ENCODE results near the gene PLA2G6. TPM values are rescaled to one million over a fixed set of nuclear protein-coding genes. Genes with fewer than 3 reads are reported as not detected.

Gene PLA2G6
- total RNA-seq, 1 experiment from 2014 or later, result 24.1 TPM

DNA sequence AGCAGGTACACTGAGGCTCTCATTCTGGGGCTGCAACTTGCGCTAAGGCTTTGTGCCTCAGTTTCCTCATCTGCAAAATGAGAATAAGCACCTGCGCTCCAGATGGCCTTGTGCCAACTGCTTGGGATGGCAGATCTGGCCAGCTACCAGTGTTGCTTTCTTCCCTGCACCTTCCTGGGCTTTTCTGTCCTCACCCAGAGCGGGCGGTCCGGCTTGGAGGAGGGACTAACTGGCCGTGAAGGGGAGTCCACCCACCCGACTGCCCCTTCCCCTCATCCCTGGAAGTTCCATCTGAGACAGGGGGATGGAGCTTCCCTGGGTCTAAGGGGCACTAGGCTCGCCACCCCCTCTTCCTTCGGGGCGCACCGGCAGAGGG lies 101.2 kb downstream of the PLA2G6 start:
- no peak overlapping the region for H3K27ac Mint-ChIP-seq
- TF ChIP-seq, protein P1, sequence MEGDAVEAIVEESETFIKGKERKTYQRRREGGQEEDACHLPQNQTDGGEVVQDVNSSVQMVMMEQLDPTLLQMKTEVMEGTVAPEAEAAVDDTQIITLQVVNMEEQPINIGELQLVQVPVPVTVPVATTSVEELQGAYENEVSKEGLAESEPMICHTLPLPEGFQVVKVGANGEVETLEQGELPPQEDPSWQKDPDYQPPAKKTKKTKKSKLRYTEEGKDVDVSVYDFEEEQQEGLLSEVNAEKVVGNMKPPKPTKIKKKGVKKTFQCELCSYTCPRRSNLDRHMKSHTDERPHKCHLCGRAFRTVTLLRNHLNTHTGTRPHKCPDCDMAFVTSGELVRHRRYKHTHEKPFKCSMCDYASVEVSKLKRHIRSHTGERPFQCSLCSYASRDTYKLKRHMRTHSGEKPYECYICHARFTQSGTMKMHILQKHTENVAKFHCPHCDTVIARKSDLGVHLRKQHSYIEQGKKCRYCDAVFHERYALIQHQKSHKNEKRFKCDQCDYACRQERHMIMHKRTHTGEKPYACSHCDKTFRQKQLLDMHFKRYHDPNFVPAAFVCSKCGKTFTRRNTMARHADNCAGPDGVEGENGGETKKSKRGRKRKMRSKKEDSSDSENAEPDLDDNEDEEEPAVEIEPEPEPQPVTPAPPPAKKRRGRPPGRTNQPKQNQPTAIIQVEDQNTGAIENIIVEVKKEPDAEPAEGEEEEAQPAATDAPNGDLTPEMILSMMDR (conservative IDR thresholded peaks at IDR 0.05), result no peak
- Histone ChIP-seq H3K18ac (ENCODE audit: insufficient read length, low read depth, low read length) (no peak overlapping the region), H4K8ac (replicated peaks; ENCODE audit: insufficient read length, low read depth, low read length) (no peak overlapping the region), H3K4me1 (ENCODE audit: insufficient read depth, low read length) (no peaks in the 10 kb centered on the region; the same call in 1 of the 2 replicates), H2AFZ (ENCODE audit: low read length) (no peak overlapping the region), H2BK120ac (ENCODE audit: low read depth, low read length, poor library complexity, severe bottlenecking) (no peak overlapping the region), H3T11ph (ENCODE audit: low read length) (no peak overlapping the region), H3K79me1 (ENCODE audit: insufficient read depth, low read depth, low read length, poor library complexity, severe bottlenecking) (no peaks in the 10 kb centered on the region), H4K20me1 (ENCODE audit: control insufficient read depth, insufficient read depth, insufficient read length) (no peaks in the 10 kb centered on the region), H3K27me3 (ENCODE audit: insufficient read depth, low read length) (peaks cover 5% of the 10 kb centered on the region; the same call in 1 of the 2 replicates), H2BK15ac (ENCODE audit: low read depth, low read length) (no peak overlapping the region), H3K4ac (ENCODE audit: low read depth, low read length) (no peak overlapping the region), H2AK5ac (ENCODE audit: insufficient read length, low read length) (no peak overlapping the region), H3K9me3 (ENCODE audit: control insufficient read depth, low read depth, low read length) (no peaks in the 10 kb centered on the region), H3K23ac (ENCODE audit: insufficient read length, low read depth, low read length) (no peak overlapping the region), H4K91ac (ENCODE audit: insufficient read length, low read depth, low read length) (no peak overlapping the region), H3K4me2 (ENCODE audit: insufficient read depth, insufficient read length, low read length) (no peak overlapping the region), H2BK20ac (ENCODE audit: low read depth, low read length, poor library complexity, severe bottlenecking) (no peak overlapping the region), H2BK5ac (ENCODE audit: insufficient read length, low read length) (no peak overlapping the region), H2BK12ac (ENCODE audit: insufficient read length, low read depth, low read length) (no peak overlapping the region), H3K79me2 (ENCODE audit: insufficient read depth, low read length) (no peaks in the 10 kb centered on the region), H3K23me2 (ENCODE audit: insufficient read length, low read depth, low read length, poor library complexity, severe bottlenecking) (no peaks in the 10 kb centered on the region), H4K5ac (ENCODE audit: insufficient read length, low read depth, low read length) (no peak overlapping the region), H3K14ac (ENCODE audit: insufficient read depth, low read length) (no peak overlapping the region; the same call in 1 of the 2 replicates), H3K27ac (ENCODE audit: insufficient read length, low read depth, low read length) (no peak overlapping the region), H3K56ac (ENCODE audit: insufficient read length, low read depth, low read length) (no peak overlapping the region), H3K9ac (ENCODE audit: extremely low read depth, insufficient read length, low read length) (no peak overlapping the region)
- peaks cover 23% of the 10 kb centered on the region for H3K27me3 Mint-ChIP-seq (ENCODE audit: low read depth)
- no CpG with 5 or more reads among the region's 11 CpGs for WGBS (ENCODE audit: extremely low coverage, insufficient read length, low lambda C conversion rate)
- H3K4me1 Mint-ChIP-seq, result peaks cover 13 to 31% of the 10 kb centered on the region in 2 experiments
- peaks cover 0 to 10% (median 5%) of the 10 kb centered on the region in 3 experiments; a peak in 4 of 7 replicates for H3K36me3 Mint-ChIP-seq (ENCODE audit: insufficient read depth in 1 of 3, low read depth in 3 of 3)
- H3K4me3 Mint-ChIP-seq, result no peak overlapping the region; a peak in 1 of 5 replicates
- H3K9me3 Mint-ChIP-seq, result no peaks in the 10 kb centered on the region
- no peak for DNase-seq

All from H9 (cell line).